GM20000 (cell line): Measurements from ENCODE around the gene RNU2-63P.
"Not testable (repeated sequence)": the region's sequence is repeated elsewhere in the genome, so short reads cannot be mapped to it uniquely, and the experiment has no call there.

ENCODE experiments used
- DNase-seq: peaks from one replicate; pipeline ENCODE4 v3.0.0; 2012; ENCODE audit warnings: low spot score
- CTCF ChIP-seq: IDR thresholded peaks from 2 replicates; pipeline ENCODE4 v1.5.1; 2012; ENCODE audit warnings: mild to moderate bottlenecking, control low read depth; ENCODE audit errors: extremely low read depth, missing control alignments

The RNU2-63P gene

GRCh38 chr2:88024509-88024908 is 8.2 kb upstream of the RNU2-63P start:
- DNase-seq = no peak
- no peak for TF ChIP-seq CTCF

- TF ChIP-seq CTCF = no peak
- DNase-seq = no peak
These were observed 6.2 kb upstream of the RNU2-63P start for GRCh38 chr2:88022669-88022921.

GRCh38 chr2:88019985-88020384 is 3.6 kb upstream of the RNU2-63P start:
- TF ChIP-seq CTCF = no peak
- no peak for DNase-seq

GRCh38 chr2:88018909-88019308 is 2.6 kb upstream of the RNU2-63P start:
- no peak for TF ChIP-seq CTCF
- DNase-seq = no peak

GRCh38 chr2:88018077-88018805 is 1.9 kb upstream of the RNU2-63P start:
- not testable (repeated sequence) for DNase-seq

- not testable (repeated sequence) for DNase-seq
These were observed 1.4 kb upstream of the RNU2-63P start for GRCh38 chr2:88017780-88018038.

GRCh38 chr2:88016960-88017779 is 823 bp upstream of the RNU2-63P start:
- peak; percentile 58 for DNase-seq
- TF ChIP-seq CTCF = no peak

- DNase-seq = no peak
- no peak for TF ChIP-seq CTCF
These were observed 5.3 kb downstream of the RNU2-63P start for GRCh38 chr2:88011011-88011410.
